ENCODE results near the gene CYP17A1. TPM values are rescaled to one million over a fixed set of nuclear protein-coding genes. Genes with fewer than 3 reads are reported as not detected.

Gene CYP17A1
- total and polyA plus RNA-seq, 5 experiments from 2014 or later: 0.11 TPM; not detected in 4

Other genes starting within 250 kb of the CYP17A1 start
- 10 to 100 TPM; 61.4 to 67.3 TPM for gene TRIM8, start 192.9 kb downstream of the CYP17A1 start, total RNA-seq
- gene TRIM8, start 192.9 kb downstream of the CYP17A1 start, polyA plus RNA-seq: 10 to 100 TPM; 27.5 to 53.2 (median 34.7) TPM
- gene ARL3, start 123.0 kb downstream of the CYP17A1 start, total RNA-seq: 1 to 10 TPM; 3.6 to 3.8 TPM
- gene ARL3, start 123.0 kb downstream of the CYP17A1 start, polyA plus RNA-seq: 1 to 10 TPM; 3.7 to 4.4 (median 3.9) TPM
- gene SFXN2, start 122.8 kb downstream of the CYP17A1 start, total RNA-seq: 10 to 100 TPM; 30.0 to 32.6 TPM
- 10 to 100 TPM in 1 of 3 donors, 1 to 10 TPM in 2; 6.6 to 16.5 (median 9.0) TPM for gene SFXN2, start 122.8 kb downstream of the CYP17A1 start, polyA plus RNA-seq
- gene WBP1L, start 93.5 kb downstream of the CYP17A1 start, total RNA-seq: 10 to 100 TPM; 32.6 to 35.6 TPM
- gene WBP1L, start 93.5 kb downstream of the CYP17A1 start, polyA plus RNA-seq: 10 to 100 TPM; 22.6 to 28.2 (median 24.1) TPM
- gene BORCS7, start 16.8 kb upstream of the CYP17A1 start, total RNA-seq: 10 to 100 TPM; 16.7 to 17.1 TPM
- 10 to 100 TPM; 34.8 to 61.7 (median 58.6) TPM for gene BORCS7, start 16.8 kb upstream of the CYP17A1 start, polyA plus RNA-seq
- gene AS3MT, start 32.1 kb upstream of the CYP17A1 start, total RNA-seq: 1 to 10 TPM; 1.8 to 2.5 TPM
- not detected for gene AS3MT, start 32.1 kb upstream of the CYP17A1 start, polyA plus RNA-seq
- 10 to 100 TPM; 14.9 to 15.5 TPM for gene CNNM2, start 80.9 kb upstream of the CYP17A1 start, total RNA-seq
- gene CNNM2, start 80.9 kb upstream of the CYP17A1 start, polyA plus RNA-seq: 1 to 10 TPM; 4.4 to 5.7 (median 5.3) TPM

Data from naive thymus-derived CD8-positive, alpha-beta T cell (primary cell).